GM12892 (cell line): ENCODE data around the gene GPR39.

Source experiments
- DNase-seq: peaks from one replicate; pipeline ENCODE4 v3.0.0; 2011; ENCODE audit not compliant: insufficient read length
- FAIRE-seq: peaks from 2 replicates; lab custom pipeline; 2011; peaks lifted over from hg19 to GRCh38; lab: Jason Lieb, UNC
- POLR2A ChIP-seq: IDR thresholded peaks from 2 replicates; pipeline ENCODE4 v1.6.1; 2011; ENCODE audit warnings: low read depth, low read length, control low read depth
- POLR2AphosphoS5 ChIP-seq: IDR thresholded peaks from 2 replicates; pipeline ENCODE4 v1.6.1; 2011; ENCODE audit warnings: low read depth, low read length, control low read depth
- TAF1 ChIP-seq: IDR thresholded peaks from 2 replicates; pipeline ENCODE4 v1.6.1; 2011; ENCODE audit warnings: low read depth, mild to moderate bottlenecking, control low read depth, low read length, borderline replicate concordance

GPR39 gene

GRCh38 chr2:132584976-132585817, 168.6 kb downstream of the GPR39 start:
- no peak for FAIRE-seq
- TF ChIP-seq POLR2A (no peak), POLR2AphosphoS5 (no peak), TAF1 (no peak)
- no peak for DNase-seq

GRCh38 chr2:132586101-132586511, 169.5 kb downstream of the GPR39 start:
- FAIRE-seq (no peak), DNase-seq (no peak)
- TF ChIP-seq TAF1 (no peak), POLR2A (no peak), POLR2AphosphoS5 (no peak)

GRCh38 chr2:132586835-132587234, 170.2 kb downstream of the GPR39 start:
- no peak for DNase-seq
- FAIRE-seq, result no peak
- no peak for TF ChIP-seq TAF1
- no peak for TF ChIP-seq POLR2AphosphoS5
- no peak for TF ChIP-seq POLR2A

GRCh38 chr2:132588576-132588975, 172.0 kb downstream of the GPR39 start:
- DNase-seq (no peak), FAIRE-seq (no peak)
- TF ChIP-seq TAF1 (no peak), POLR2AphosphoS5 (no peak), POLR2A (no peak)

GRCh38 chr2:132589111-132589830, 172.7 kb downstream of the GPR39 start:
- no peak for FAIRE-seq
- TF ChIP-seq POLR2AphosphoS5 (no peak), POLR2A (no peak), TAF1 (no peak)
- no peak for DNase-seq

- DNase-seq (no peak), FAIRE-seq (no peak)
- TF ChIP-seq TAF1, result no peak
- TF ChIP-seq POLR2AphosphoS5, result no peak
- TF ChIP-seq POLR2A, result no peak
Measured at GRCh38 chr2:132589966-132590365, 173.4 kb downstream of the GPR39 start.

- FAIRE-seq (no peak), DNase-seq (no peak)
- TF ChIP-seq POLR2A, result no peak
- no peak for TF ChIP-seq TAF1
- TF ChIP-seq POLR2AphosphoS5, result no peak
Measured at GRCh38 chr2:132593171-132593570, 176.6 kb downstream of the GPR39 start.

DNA sequence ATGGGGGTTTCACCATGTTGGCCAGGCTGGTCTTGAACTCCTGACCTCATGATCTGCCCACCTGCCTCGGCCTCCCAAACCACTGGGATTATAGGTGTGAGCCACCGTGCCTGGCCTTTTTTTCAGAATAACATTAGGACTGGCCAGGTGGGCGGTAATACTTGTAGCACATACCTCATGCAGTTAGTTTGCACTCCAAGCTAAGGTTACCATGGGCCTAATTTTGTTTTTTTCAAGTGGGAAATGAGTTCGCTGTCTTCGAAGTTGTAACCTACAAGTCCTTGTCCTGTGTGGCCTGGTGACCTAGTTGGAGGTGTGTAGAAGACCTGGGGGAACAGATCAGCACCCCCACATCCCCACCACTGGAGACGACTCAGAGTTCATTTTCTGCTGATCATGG, 178.6 kb downstream of the GPR39 start:
- FAIRE-seq, result no peak
- no peak for DNase-seq
- TF ChIP-seq POLR2AphosphoS5 (no peak), POLR2A (no peak), TAF1 (no peak)

DNA sequence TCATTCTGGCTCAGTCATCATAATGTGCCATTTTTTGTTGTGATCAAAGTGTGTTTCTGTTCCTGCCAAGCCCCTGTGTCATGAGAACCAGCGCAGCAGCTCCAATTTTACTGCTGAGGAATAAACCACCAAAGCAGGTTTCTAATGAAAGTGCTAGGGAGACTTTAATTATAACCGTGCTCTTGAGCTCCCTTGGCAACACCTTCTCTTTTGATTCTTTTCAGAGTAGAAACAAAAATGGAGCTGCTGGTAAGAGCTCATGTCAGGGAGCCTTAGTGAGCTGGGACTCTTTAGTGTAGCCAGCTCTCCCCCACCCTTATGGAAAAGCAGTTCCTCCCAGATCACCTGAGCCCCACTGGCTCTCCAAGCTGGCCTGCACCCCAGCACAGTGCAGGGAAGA, 179.1 kb downstream of the GPR39 start:
- FAIRE-seq, result no peak
- DNase-seq, result no peak
- TF ChIP-seq POLR2A (no peak), POLR2AphosphoS5 (no peak), TAF1 (no peak)

GRCh38 chr2:132597166-132597565, 180.6 kb downstream of the GPR39 start:
- FAIRE-seq, result no peak
- TF ChIP-seq POLR2A, result no peak
- TF ChIP-seq TAF1, result no peak
- TF ChIP-seq POLR2AphosphoS5, result no peak
- no peak for DNase-seq

DNA sequence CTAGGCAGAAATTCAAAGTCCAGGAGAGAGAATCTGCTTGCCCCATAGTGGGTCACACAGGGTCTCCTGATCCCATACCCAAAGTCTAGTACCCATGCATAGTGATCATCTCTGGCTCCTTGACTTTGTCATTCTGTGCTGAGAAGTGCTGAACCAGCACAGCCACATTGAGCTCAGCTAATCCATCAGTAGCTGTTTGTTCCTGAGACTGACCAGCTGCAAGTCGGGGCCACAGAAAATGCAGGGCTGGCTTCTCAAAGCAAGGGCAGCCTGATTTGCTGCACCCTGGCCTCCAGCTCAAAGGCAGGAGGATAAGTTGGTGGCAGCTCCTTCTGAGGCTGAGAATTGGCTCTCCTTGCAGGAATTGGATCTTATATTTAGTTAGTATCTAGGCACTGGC, 181.2 kb downstream of the GPR39 start:
- TF ChIP-seq POLR2A (no peak), POLR2AphosphoS5 (no peak), TAF1 (no peak)
- DNase-seq, result no peak
- no peak for FAIRE-seq

- FAIRE-seq (no peak), DNase-seq (no peak)
- no peak for TF ChIP-seq TAF1
- no peak for TF ChIP-seq POLR2AphosphoS5
- TF ChIP-seq POLR2A, result no peak
Measured at GRCh38 chr2:132598536-132598935, 181.9 kb downstream of the GPR39 start.

DNA sequence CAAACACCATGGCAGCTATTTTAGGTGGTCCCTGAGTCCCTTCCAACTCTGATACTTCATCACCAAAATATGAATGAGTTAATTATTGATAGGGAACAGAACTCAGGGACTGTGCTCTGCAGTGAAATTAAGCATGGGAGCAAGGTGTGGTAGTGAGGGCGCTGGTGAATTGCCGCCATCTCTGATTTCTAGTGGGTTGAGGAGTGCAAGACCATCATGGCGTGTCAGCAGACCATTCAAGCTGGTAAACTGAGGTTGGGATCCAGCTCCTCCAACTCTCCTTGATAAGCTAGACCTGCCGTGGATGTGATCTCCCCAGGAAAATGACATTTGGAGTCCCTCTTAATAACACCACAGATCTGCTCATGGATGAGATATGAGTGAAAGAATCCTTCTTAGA, 183.0 kb downstream of the GPR39 start:
- FAIRE-seq (no peak), DNase-seq (no peak)
- no peak for TF ChIP-seq POLR2A
- no peak for TF ChIP-seq TAF1
- TF ChIP-seq POLR2AphosphoS5, result no peak
